Neural progenitor cell (in vitro differentiated cells): ENCODE results near the gene CEND1.

Experiments
- EZH2phosphoT487 ChIP-seq: fragments of 200-600 bp; sonication (generic); IDR thresholded peaks from 2 replicates; pipeline ENCODE4 v1.6.1; 2017; ENCODE audit warnings: antibody characterized with exemption
- TF ChIP-seq, protein P1 (sequence below): fragments of 200-600 bp; sonication (generic); IDR thresholded peaks from 2 replicates; pipeline ENCODE4 v1.5.1; 2017; ENCODE audit warnings: antibody characterized with exemption, mild to moderate bottlenecking

DNA sequence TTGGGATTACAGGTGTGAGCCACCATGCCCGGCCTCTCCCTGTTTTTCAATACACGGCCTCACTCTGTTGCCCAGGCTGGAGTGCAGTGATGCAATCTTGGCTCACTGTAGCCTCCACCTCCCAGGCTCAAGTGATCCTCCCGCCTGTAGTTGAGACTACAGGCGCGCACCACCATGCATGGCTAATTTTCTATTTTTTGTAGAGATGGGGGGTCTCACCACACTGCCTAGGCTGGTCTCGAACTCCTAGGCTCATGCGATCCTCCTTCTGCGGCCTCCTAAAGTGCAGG lies 24.1 kb downstream of the CEND1 start:
- TF ChIP-seq, protein P1, sequence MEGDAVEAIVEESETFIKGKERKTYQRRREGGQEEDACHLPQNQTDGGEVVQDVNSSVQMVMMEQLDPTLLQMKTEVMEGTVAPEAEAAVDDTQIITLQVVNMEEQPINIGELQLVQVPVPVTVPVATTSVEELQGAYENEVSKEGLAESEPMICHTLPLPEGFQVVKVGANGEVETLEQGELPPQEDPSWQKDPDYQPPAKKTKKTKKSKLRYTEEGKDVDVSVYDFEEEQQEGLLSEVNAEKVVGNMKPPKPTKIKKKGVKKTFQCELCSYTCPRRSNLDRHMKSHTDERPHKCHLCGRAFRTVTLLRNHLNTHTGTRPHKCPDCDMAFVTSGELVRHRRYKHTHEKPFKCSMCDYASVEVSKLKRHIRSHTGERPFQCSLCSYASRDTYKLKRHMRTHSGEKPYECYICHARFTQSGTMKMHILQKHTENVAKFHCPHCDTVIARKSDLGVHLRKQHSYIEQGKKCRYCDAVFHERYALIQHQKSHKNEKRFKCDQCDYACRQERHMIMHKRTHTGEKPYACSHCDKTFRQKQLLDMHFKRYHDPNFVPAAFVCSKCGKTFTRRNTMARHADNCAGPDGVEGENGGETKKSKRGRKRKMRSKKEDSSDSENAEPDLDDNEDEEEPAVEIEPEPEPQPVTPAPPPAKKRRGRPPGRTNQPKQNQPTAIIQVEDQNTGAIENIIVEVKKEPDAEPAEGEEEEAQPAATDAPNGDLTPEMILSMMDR = no peak
- no peak for TF ChIP-seq EZH2phosphoT487
